Kidney glomerular epithelial cell (primary cell): Measurements from ENCODE around the gene PACS1.
"Not testable (repeated sequence)": the region's sequence is repeated elsewhere in the genome, so short reads cannot be mapped to it uniquely, and the experiment has no call there.

ENCODE experiments used
- DNase-seq: peaks from one replicate; lab custom pipeline; 2025; lab: John Stamatoyannopoulos, UW

Gene PACS1

GRCh38 chr11:66259956-66260355 lies 189.9 kb downstream of the PACS1 start:
- DNase-seq, result no peak

GRCh38 chr11:66261578-66261977 lies 191.5 kb downstream of the PACS1 start:
- DNase-seq, result no peak

GRCh38 chr11:66262191-66262590 lies 192.1 kb downstream of the PACS1 start:
- no peak for DNase-seq

- DNase-seq, result no peak
Measured at GRCh38 chr11:66262696-66263095, 192.6 kb downstream of the PACS1 start.

- DNase-seq, result no peak
Measured at GRCh38 chr11:66263231-66263630, 193.2 kb downstream of the PACS1 start.

- no peak for DNase-seq
Measured at GRCh38 chr11:66263785-66264184, 193.7 kb downstream of the PACS1 start.

- DNase-seq, result no peak
Measured at GRCh38 chr11:66264383-66264782, 194.3 kb downstream of the PACS1 start.

- DNase-seq, result no peak
Measured at GRCh38 chr11:66264914-66265313, 194.8 kb downstream of the PACS1 start.

GRCh38 chr11:66265531-66266377 lies 195.7 kb downstream of the PACS1 start:
- no peak for DNase-seq

- no peak for DNase-seq
Measured at GRCh38 chr11:66266378-66267038, 196.4 kb downstream of the PACS1 start.

- no peak for DNase-seq
Measured at GRCh38 chr11:66267039-66267378, 196.9 kb downstream of the PACS1 start.

- DNase-seq, result peak; percentile 54
Measured at GRCh38 chr11:66267379-66268243, 197.5 kb downstream of the PACS1 start.

- peak; percentile 99 for DNase-seq
Measured at GRCh38 chr11:66268244-66268951, 198.3 kb downstream of the PACS1 start, which contains the start of gene RAB1B. RAB1B (plus strand) TSS chr11:66268639; CDS start chr11:66268680, 41 bp downstream.

GRCh38 chr11:66268952-66269905 lies 199.2 kb downstream of the PACS1 start:
- peak; percentile 8 for DNase-seq

GRCh38 chr11:66271816-66272215 lies 201.7 kb downstream of the PACS1 start:
- DNase-seq, result no peak

- no peak for DNase-seq
Measured at GRCh38 chr11:66272596-66272995, 202.5 kb downstream of the PACS1 start.

- no peak for DNase-seq
Measured at GRCh38 chr11:66274219-66274618, 204.1 kb downstream of the PACS1 start.

- DNase-seq, result no peak
Measured at GRCh38 chr11:66275396-66275795, 205.3 kb downstream of the PACS1 start.

- DNase-seq, result no peak
Measured at GRCh38 chr11:66275984-66276612, 206.0 kb downstream of the PACS1 start.

GRCh38 chr11:66276619-66277018 lies 206.5 kb downstream of the PACS1 start:
- not testable (repeated sequence) for DNase-seq
